ENCODE data around the gene GSTK1.

GSTK1 gene

DNA sequence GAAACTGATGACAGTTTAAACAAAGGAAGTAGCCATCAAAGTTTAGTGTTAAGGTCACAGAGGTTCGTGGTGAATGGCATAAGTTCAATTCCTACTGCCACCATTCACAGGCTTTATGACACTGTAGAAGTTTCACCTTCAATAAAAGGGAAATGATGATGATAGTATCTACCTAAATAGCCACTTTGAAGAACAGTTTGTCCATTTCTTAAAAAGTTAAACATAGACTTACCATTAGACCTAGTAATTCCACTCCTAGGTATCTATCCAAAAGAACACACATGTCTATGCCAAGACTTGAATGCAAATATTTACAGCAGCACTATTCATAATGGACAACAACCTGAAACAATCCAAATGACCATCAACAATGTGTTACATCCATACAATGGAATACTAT lies 18.9 kb upstream of the GSTK1 start:
- no peak for DNase-seq (ENCODE audit: extremely low read depth, low read depth)
- TF ChIP-seq, protein P1, sequence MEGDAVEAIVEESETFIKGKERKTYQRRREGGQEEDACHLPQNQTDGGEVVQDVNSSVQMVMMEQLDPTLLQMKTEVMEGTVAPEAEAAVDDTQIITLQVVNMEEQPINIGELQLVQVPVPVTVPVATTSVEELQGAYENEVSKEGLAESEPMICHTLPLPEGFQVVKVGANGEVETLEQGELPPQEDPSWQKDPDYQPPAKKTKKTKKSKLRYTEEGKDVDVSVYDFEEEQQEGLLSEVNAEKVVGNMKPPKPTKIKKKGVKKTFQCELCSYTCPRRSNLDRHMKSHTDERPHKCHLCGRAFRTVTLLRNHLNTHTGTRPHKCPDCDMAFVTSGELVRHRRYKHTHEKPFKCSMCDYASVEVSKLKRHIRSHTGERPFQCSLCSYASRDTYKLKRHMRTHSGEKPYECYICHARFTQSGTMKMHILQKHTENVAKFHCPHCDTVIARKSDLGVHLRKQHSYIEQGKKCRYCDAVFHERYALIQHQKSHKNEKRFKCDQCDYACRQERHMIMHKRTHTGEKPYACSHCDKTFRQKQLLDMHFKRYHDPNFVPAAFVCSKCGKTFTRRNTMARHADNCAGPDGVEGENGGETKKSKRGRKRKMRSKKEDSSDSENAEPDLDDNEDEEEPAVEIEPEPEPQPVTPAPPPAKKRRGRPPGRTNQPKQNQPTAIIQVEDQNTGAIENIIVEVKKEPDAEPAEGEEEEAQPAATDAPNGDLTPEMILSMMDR (IDR thresholded peaks at IDR 0.05; ENCODE audit: low read depth, low read length, missing control alignments): no peak
- no peak overlapping the region for H3K4me3 ChIP-seq (replicated peaks; ENCODE audit: low read depth, low read length)

DNA sequence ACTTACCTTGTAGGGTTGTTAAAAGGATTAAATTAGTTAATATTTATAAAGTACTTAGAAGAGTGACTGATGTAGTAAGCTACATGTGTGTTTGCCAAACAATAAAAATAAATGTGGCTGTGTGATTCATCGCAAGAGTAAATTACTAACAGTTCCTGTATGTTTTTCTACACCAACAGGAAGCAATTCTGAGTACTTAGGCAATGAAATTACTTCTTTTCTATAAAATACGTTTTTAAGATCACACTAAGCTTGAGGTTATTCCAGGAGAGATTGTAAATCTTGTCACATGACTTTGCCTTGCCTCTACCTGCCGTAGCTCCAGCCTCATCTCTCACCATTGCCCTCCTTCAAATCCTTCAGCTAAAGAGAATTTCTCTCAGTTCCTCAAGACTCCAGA lies 18.1 kb upstream of the GSTK1 start:
- H3K4me3 ChIP-seq (replicated peaks; ENCODE audit: low read depth, low read length): no peak overlapping the region
- TF ChIP-seq, protein P1 (IDR thresholded peaks at IDR 0.05; ENCODE audit: low read depth, low read length, missing control alignments): no peak
- no peak for DNase-seq (ENCODE audit: extremely low read depth, low read depth)

DNA sequence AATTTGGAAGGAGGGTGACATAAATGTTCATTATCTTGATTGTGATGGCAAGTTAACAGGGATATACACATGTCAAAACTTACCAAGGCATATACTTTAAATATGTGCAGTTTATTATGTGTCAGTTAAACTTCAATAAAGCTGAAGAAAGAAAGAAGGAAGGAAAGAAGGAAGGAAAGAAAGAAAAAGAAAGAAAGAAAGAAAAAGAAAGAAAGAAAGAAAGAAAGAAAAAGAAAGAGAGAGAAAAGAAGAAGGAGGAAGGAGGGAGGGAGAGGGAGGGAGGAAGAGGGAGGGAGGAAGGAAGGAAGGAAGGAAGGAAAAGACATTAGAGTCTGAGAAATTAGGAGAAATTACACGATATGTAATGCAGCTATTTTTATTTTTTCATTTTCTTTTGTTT lies 15.9 kb upstream of the GSTK1 start:
- H3K4me3 ChIP-seq (replicated peaks; ENCODE audit: low read depth, low read length): no peak overlapping the region
- TF ChIP-seq, protein P1 (IDR thresholded peaks at IDR 0.05; ENCODE audit: low read depth, low read length, missing control alignments): no peak

DNA sequence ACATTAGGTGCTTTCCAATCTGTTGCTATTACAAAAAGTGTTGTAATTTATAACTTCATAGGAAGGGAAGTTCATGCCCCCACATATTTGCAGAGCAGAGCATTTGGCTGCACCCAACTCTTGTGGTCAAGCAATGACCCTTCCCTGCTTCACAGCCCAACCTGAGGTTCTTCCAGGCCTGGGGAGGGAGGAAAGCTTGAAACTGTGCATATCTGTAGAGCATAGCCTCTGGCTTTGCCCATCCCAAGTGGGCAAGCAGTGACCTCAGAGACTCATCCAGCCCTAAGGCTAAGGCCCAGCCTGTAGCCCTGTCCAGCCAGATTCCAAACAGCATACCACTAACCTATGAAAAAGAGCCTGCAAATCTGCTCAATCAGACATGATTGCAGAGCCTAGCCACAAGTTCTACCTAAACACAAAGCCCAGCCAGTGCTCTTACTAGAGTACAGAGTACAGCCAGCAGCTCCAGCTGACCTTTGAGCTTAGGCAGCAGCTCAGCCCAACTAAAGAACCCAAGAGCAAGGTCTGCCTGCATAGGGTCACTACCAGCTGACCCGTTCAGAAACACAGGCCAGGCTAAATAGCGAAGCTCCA lies 14.4 kb upstream of the GSTK1 start:
- H3K4me3 ChIP-seq (replicated peaks; ENCODE audit: low read depth, low read length): no peak overlapping the region
- DNase-seq (ENCODE audit: extremely low read depth, low read depth): no peak
- TF ChIP-seq, protein P1 (IDR thresholded peaks at IDR 0.05; ENCODE audit: low read depth, low read length, missing control alignments): no peak

More for the DNA sequence above, 15.9 kb upstream of the GSTK1 start:
- DNase-seq (ENCODE audit: extremely low read depth, low read depth): no peak

DNA sequence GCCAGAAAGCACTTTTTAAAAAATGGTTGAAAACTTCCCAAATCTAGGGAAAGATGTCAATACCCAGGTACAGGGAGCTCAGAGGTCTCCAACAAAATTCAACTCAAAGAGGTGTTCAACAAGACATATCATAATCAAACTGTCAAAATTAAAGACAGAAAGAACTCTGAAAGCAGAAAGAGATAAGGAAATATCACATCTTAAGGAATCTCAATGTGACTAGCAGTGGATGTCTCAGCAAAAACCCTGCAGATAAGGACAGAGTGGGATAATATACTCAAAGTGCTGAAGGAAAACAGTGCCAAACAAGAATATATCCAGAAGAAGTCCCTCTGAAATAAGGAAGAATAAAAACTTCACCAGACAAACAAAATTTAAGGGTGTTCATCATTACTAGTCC lies 13.0 kb upstream of the GSTK1 start:
- no peak overlapping the region for H3K4me3 ChIP-seq (replicated peaks; ENCODE audit: low read depth, low read length)

DNA sequence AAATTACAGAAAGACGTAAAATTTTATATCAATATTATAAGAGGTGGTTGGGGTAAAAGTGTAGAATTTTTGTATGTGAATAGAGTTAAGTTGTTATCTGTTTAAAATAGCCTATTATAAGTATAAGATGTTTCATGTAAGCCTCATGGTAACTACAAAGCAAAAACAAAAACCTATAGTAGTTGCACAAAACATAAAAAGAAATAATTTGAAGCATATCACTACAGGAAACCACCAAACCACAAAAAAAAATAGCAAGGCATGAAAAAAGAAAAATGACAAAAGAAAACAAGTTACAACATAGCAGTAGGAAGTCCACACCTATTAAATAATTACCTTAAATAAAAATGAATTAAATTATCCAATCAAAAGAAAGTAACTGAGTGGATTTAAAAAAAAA lies 12.4 kb upstream of the GSTK1 start:
- no peak overlapping the region for H3K4me3 ChIP-seq (replicated peaks; ENCODE audit: low read depth, low read length)
- DNase-seq (ENCODE audit: extremely low read depth, low read depth): no peak
- TF ChIP-seq, protein P1 (IDR thresholded peaks at IDR 0.05; ENCODE audit: low read depth, low read length, missing control alignments): no peak

More for the DNA sequence above, 13.0 kb upstream of the GSTK1 start:
- TF ChIP-seq, protein P1 (IDR thresholded peaks at IDR 0.05; ENCODE audit: low read depth, low read length, missing control alignments): no peak
- no peak for DNase-seq (ENCODE audit: extremely low read depth, low read depth)

DNA sequence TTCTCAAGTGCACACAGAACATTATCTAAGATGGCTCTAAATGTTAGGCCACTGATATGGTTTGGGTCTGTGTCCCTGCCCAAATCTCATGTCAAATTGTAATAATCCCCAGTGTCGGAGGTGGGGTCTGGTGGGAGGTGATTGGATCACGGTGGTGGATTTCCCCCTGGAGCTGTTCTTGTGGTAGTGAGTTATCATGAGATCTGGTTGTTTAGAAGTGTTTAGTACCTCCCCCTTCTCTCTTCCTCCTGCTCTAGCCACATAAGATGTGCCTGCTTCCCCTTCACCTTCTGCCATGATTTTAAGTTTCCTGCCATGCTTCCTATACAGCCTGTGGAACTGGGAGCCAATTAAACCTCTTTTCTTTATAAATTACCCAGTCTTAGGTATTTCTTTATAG lies 11.2 kb upstream of the GSTK1 start:
- TF ChIP-seq, protein P1 (IDR thresholded peaks at IDR 0.05; ENCODE audit: low read depth, low read length, missing control alignments): no peak
- H3K4me3 ChIP-seq (replicated peaks; ENCODE audit: low read depth, low read length): no peak overlapping the region

More for the DNA sequence above, 11.2 kb upstream of the GSTK1 start:
- no peak for DNase-seq (ENCODE audit: extremely low read depth, low read depth)
